ENCODE measurements around the gene KRTAP13-1.

- TF ChIP-seq EZH2phosphoT487 (IDR thresholded peaks at IDR 0.05; ENCODE audit: borderline replicate concordance, low read length): no peak
- TF ChIP-seq CTCF (IDR thresholded peaks at IDR 0.05; ENCODE audit: low read depth, low read length, poor library complexity, severe bottlenecking): no peak
Observed at GRCh38 chr21:30437010-30437565, 41.3 kb downstream of the KRTAP13-1 start.

Data from DOHH2 (cell line).